ENCODE results near the gene ZNF205. TPM values are rescaled to one million over a fixed set of nuclear protein-coding genes. Genes with fewer than 3 reads are reported as not detected.

Gene ZNF205
- total and polyA plus RNA-seq, 2 of the 4 experiments (the other 2 are of a cell fraction), result 8.2 to 12.7 TPM

DNA sequence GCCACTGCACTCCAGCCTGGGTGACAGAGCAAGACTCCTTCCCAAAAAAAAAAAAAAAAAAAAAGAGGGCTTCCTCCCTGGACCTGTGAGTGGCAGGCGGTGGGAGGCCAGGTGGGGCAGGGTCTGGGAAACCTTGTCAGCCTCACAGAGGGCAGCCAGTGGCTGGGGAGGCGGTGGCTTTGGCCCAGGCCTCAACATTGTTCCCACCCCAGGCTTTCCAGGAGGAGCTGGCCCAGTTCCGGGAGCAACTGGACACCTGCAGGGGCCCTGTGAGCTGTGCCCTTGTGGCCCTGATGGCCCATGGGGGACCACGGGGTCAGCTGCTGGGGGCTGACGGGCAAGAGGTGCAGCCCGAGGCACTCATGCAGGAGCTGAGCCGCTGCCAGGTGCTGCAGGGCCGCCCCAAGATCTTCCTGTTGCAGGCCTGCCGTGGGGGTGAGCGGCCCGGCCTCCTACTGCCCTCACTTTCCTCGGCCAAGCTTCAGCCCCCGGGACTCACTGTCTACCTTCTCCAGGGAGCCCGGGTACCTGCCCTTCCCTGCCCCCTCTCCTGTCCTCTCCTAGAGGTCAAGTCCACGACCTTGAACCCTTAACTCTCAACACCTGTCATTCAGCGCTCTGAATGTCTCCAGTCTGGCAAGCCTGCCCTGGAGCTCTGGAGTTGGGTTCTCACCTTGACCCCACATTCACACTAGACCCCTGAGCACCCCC, 34.8 kb downstream of the ZNF205 start:
- no TSS peak for BruUV-seq (replicated peaks)

More for the DNA sequence above, 34.8 kb downstream of the ZNF205 start:
- H3K36me3 ChIP-seq (ENCODE audit: control insufficient read depth, insufficient read depth, low read length), result peaks cover 7% of the 10 kb centered on the region
- TF ChIP-seq SMC3 (IDR thresholded peaks at IDR 0.05; ENCODE audit: low read depth, low read length), result no peak
- no peak for TF ChIP-seq MAZ (IDR thresholded peaks at IDR 0.05; ENCODE audit: borderline replicate concordance, low read depth, low read length)
- TF ChIP-seq RAD21 (IDR thresholded peaks at IDR 0.05; ENCODE audit: low read length), result no peak
- TF ChIP-seq CEBPB (IDR thresholded peaks at IDR 0.05; ENCODE audit: low read depth, low read length), result no peak
- TF ChIP-seq FOS (IDR thresholded peaks at IDR 0.05; ENCODE audit: low read depth, low read length), result no peak
- TF ChIP-seq, protein P1, sequence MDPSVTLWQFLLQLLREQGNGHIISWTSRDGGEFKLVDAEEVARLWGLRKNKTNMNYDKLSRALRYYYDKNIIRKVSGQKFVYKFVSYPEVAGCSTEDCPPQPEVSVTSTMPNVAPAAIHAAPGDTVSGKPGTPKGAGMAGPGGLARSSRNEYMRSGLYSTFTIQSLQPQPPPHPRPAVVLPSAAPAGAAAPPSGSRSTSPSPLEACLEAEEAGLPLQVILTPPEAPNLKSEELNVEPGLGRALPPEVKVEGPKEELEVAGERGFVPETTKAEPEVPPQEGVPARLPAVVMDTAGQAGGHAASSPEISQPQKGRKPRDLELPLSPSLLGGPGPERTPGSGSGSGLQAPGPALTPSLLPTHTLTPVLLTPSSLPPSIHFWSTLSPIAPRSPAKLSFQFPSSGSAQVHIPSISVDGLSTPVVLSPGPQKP (IDR thresholded peaks at IDR 0.05; ENCODE audit: borderline replicate concordance, low read depth, low read length), result no peak
- TF ChIP-seq MAFK (IDR thresholded peaks at IDR 0.05; ENCODE audit: low read depth, low read length), result no peak
- TF ChIP-seq RFX5 (IDR thresholded peaks at IDR 0.05; ENCODE audit: low read depth, low read length), result no peak
- TF ChIP-seq BHLHE40 (IDR thresholded peaks at IDR 0.05; ENCODE audit: low read depth, low read length), result no peak
- no peak for TF ChIP-seq MXI1 (IDR thresholded peaks at IDR 0.05; ENCODE audit: borderline replicate concordance, low read depth, low read length)
- TF ChIP-seq RCOR1 (IDR thresholded peaks at IDR 0.05; ENCODE audit: insufficient replicate concordance, low read length), result no peak
- TF ChIP-seq NFE2L2 (IDR thresholded peaks at IDR 0.05; ENCODE audit: low read depth, low read length), result no peak
- TF ChIP-seq, protein P2, sequence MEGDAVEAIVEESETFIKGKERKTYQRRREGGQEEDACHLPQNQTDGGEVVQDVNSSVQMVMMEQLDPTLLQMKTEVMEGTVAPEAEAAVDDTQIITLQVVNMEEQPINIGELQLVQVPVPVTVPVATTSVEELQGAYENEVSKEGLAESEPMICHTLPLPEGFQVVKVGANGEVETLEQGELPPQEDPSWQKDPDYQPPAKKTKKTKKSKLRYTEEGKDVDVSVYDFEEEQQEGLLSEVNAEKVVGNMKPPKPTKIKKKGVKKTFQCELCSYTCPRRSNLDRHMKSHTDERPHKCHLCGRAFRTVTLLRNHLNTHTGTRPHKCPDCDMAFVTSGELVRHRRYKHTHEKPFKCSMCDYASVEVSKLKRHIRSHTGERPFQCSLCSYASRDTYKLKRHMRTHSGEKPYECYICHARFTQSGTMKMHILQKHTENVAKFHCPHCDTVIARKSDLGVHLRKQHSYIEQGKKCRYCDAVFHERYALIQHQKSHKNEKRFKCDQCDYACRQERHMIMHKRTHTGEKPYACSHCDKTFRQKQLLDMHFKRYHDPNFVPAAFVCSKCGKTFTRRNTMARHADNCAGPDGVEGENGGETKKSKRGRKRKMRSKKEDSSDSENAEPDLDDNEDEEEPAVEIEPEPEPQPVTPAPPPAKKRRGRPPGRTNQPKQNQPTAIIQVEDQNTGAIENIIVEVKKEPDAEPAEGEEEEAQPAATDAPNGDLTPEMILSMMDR (conservative IDR thresholded peaks at IDR 0.05; ENCODE audit: low read depth, low read length), result no peak
- TF ChIP-seq CHD1 (IDR thresholded peaks at IDR 0.05; ENCODE audit: low read depth, low read length), result no peak
- TF ChIP-seq POLR2A (IDR thresholded peaks at IDR 0.05; ENCODE audit: low read depth, low read length), result no peak
- TF ChIP-seq, protein P3, sequence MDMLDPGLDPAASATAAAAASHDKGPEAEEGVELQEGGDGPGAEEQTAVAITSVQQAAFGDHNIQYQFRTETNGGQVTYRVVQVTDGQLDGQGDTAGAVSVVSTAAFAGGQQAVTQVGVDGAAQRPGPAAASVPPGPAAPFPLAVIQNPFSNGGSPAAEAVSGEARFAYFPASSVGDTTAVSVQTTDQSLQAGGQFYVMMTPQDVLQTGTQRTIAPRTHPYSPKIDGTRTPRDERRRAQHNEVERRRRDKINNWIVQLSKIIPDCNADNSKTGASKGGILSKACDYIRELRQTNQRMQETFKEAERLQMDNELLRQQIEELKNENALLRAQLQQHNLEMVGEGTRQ (IDR thresholded peaks at IDR 0.05; ENCODE audit: low read depth, low read length), result no peak
- H4K20me1 ChIP-seq (ENCODE audit: insufficient read depth, low read length), result peaks cover 6% of the 10 kb centered on the region
- no peak overlapping the region for H3K4me2 ChIP-seq (ENCODE audit: low read depth, low read length)
- no peak overlapping the region for H3K4me3 ChIP-seq (ENCODE audit: insufficient read depth, low read depth, low read length)
- no peak for ATAC-seq (ENCODE audit: low read depth)
- no peak overlapping the region for H2BK5ac ChIP-seq (ENCODE audit: low read depth, low read length, poor library complexity, severe bottlenecking)
- H3K9ac ChIP-seq (ENCODE audit: low read depth, low read length), result no peak overlapping the region
- no peak overlapping the region for H3K56ac ChIP-seq (ENCODE audit: extremely low read depth, insufficient read depth, low read length)
- H3K18ac ChIP-seq (ENCODE audit: low read depth, low read length), result no peak overlapping the region
- no peak overlapping the region for H2AK5ac ChIP-seq (ENCODE audit: low read depth, low read length)
- ChIA-PET POLR2A (ENCODE audit: unreplicated experiment) (interaction anchor here (0.6 kb wide), 1 partner anchor 84 kb away, joined by 3 read pairs; no protein-coding TSS in a partner anchor), CTCF (no interaction called here)
- no peak overlapping the region for H3K4ac ChIP-seq (ENCODE audit: low read depth, low read length)
- H3K27ac ChIP-seq (ENCODE audit: insufficient read depth, low read length), result no peak overlapping the region
- DNase-seq, result no peak
- H3K9me1 ChIP-seq (ENCODE audit: insufficient read depth, low read length), result 0 out of 2 replicates have a peak, but pooled peaks cover 10% of the 10 kb centered on the region
- no peak overlapping the region for H4K5ac ChIP-seq (ENCODE audit: low read depth, low read length)
- dilution Hi-C loops (cut with HindIII; ENCODE audit: low sequenced_read_pairs, unreplicated experiment) (no loop called here), in situ Hi-C loops (cut with MboI; ENCODE audit: low sequenced_read_pairs) (no loop called here), intact Hi-C loops (cut with micrococcal nuclease) (no loop called here)
- no peak overlapping the region for H2BK20ac ChIP-seq (ENCODE audit: low read depth, low read length)
- H3K27me3 ChIP-seq (ENCODE audit: control insufficient read depth, insufficient read depth, low read length), result no peaks in the 10 kb centered on the region
- H4K8ac ChIP-seq (ENCODE audit: low read depth in 2 of 2, low read length in 2 of 2), result no peak overlapping the region
- no peak overlapping the region for H2AK9ac ChIP-seq (replicated peaks; ENCODE audit: low read depth, low read length, poor library complexity)
- no peak overlapping the region for H2BK15ac ChIP-seq (ENCODE audit: low read depth, low read length)
- peaks cover 0 to 13% of the 10 kb centered on the region in 2 experiments; a peak in 2 of 4 replicates for H3K79me1 ChIP-seq (ENCODE audit: low read depth in 1 of 2, low read length in 2 of 2)
- H3K23ac ChIP-seq (ENCODE audit: low read depth, low read length), result no peak overlapping the region
- no peak overlapping the region for H4K91ac ChIP-seq (ENCODE audit: insufficient read depth, low read depth, low read length)
- H3K4me1 ChIP-seq (ENCODE audit: control insufficient read depth, insufficient read depth, low read length), result peaks cover 3% of the 10 kb centered on the region; the same call in 1 of the 2 replicates
- H2BK120ac ChIP-seq (ENCODE audit: low read depth, low read length), result no peak overlapping the region
- no peaks in the 10 kb centered on the region for H3K9me3 ChIP-seq (ENCODE audit: control insufficient read depth, insufficient read depth, low read length)
- 77% methylated on average over 8 of the region's 16 CpGs; no CpG with 5 or more reads in 1 of the 2 experiments for WGBS, 2 experiments (ENCODE audit: extremely low coverage in 2 of 2, insufficient read length in 1 of 2)
- H3K14ac ChIP-seq (replicated peaks; ENCODE audit: low read depth, low read length), result no peak overlapping the region
- H2AFZ ChIP-seq (replicated peaks; ENCODE audit: low read length, poor library complexity), result no peak overlapping the region
